Glomerular endothelial cell (primary cell): Measurements from ENCODE around the gene NYAP2. TPM values are rescaled to one million over a fixed set of nuclear protein-coding genes. Genes with fewer than 3 reads are reported as not detected.

Source experiments
- DNase-seq: peaks from one replicate; pipeline ENCODE4 v3.0.0-alpha.2; 2011; ENCODE audit warnings: low read depth, low spot score; ENCODE audit errors: extremely low read depth
- total RNA-seq: library from RNA; depleted of rRNA; stranded (reverse); fragments of >200 nt; gene quantifications from 2 replicates; pipeline ENCODE4 v1.2.3, GENCODE V29; 2015

Gene NYAP2
- total RNA-seq, 1 donor from 2014 or later = not detected

GRCh38 chr2:225536036-225536435, 136.5 kb downstream of the NYAP2 start:
- DNase-seq = no peak

GRCh38 chr2:225543626-225544025, 144.1 kb downstream of the NYAP2 start:
- DNase-seq = no peak

- DNase-seq = no peak
Observed at GRCh38 chr2:225556461-225556860, 157.0 kb downstream of the NYAP2 start.

- no peak for DNase-seq
Observed at GRCh38 chr2:225558399-225559071, 159.0 kb downstream of the NYAP2 start.

- no peak for DNase-seq
Observed at GRCh38 chr2:225559072-225559415, 159.5 kb downstream of the NYAP2 start.

GRCh38 chr2:225566798-225567197, 167.3 kb downstream of the NYAP2 start:
- DNase-seq = no peak

GRCh38 chr2:225569995-225570394, 170.5 kb downstream of the NYAP2 start:
- no peak for DNase-seq

- no peak for DNase-seq
Observed at GRCh38 chr2:225573603-225574002, 174.1 kb downstream of the NYAP2 start.

- DNase-seq = no peak
Observed at GRCh38 chr2:225574582-225575138, 175.2 kb downstream of the NYAP2 start.

- no peak for DNase-seq
Observed at GRCh38 chr2:225581135-225581534, 181.6 kb downstream of the NYAP2 start.

GRCh38 chr2:225581906-225582305, 182.4 kb downstream of the NYAP2 start:
- DNase-seq = no peak

- no peak for DNase-seq
Observed at GRCh38 chr2:225582355-225583116, 183.0 kb downstream of the NYAP2 start.

- no peak for DNase-seq
Observed at GRCh38 chr2:225584796-225585195, 185.3 kb downstream of the NYAP2 start.

GRCh38 chr2:225590932-225591331, 191.4 kb downstream of the NYAP2 start:
- DNase-seq = no peak

- no peak for DNase-seq
Observed at GRCh38 chr2:225597911-225598310, 198.4 kb downstream of the NYAP2 start.

GRCh38 chr2:225598426-225598825, 198.9 kb downstream of the NYAP2 start:
- no peak for DNase-seq

- no peak for DNase-seq
Observed at GRCh38 chr2:225598897-225599296, 199.4 kb downstream of the NYAP2 start.

- no peak for DNase-seq
Observed at GRCh38 chr2:225599856-225600255, 200.3 kb downstream of the NYAP2 start.

- DNase-seq = no peak
Observed at GRCh38 chr2:225600444-225600843, 200.9 kb downstream of the NYAP2 start.

- DNase-seq = no peak
Observed at GRCh38 chr2:225600865-225601264, 201.4 kb downstream of the NYAP2 start.

- no peak for DNase-seq
Observed at GRCh38 chr2:225602205-225602604, 202.7 kb downstream of the NYAP2 start.

GRCh38 chr2:225608136-225608535, 208.6 kb downstream of the NYAP2 start:
- no peak for DNase-seq
